Panc1 (cell line): Measurements from ENCODE around the gene OPTC. TPM values are rescaled to one million over a fixed set of nuclear protein-coding genes. Genes with fewer than 3 reads are reported as not detected.

ENCODE experiments used
- ATAC-seq: fragments of 200-7000 bp; cut with Tn5 transposase; 2 replicates; pipeline ENCODE4 v1.9.1; 2020; ENCODE audit warnings: mild to moderate bottlenecking, moderate library complexity
- BruUV-seq: library from RNA; stranded (reverse); fragments of 400-500 nt; replicated peaks from 2 replicates; lab custom pipeline; 2021; lab: Mats Ljungman, UMichigan
- CTCF ChIA-PET: fragments of 300-600 bp; sonication (Branson Sonifier 250); formaldehyde crosslinking; loops from one replicate; lab custom pipeline; 2022; ENCODE audit warnings: antibody characterized with exemption; lab: Charles Lee
- POLR2A ChIA-PET: fragments of 300-600 bp; sonication (Branson Sonifier 250); formaldehyde crosslinking; loops from one replicate; lab custom pipeline; 2022; ENCODE audit warnings: antibody characterized with exemption; lab: Charles Lee
- DNase-seq: peaks from one replicate; pipeline ENCODE4 v3.0.0-alpha.2; 2010; ENCODE audit warnings: low read depth, low spot score
- H3K27ac ChIP-seq: 2 replicates; pipeline ENCODE4 v1.5.1; 2011; ENCODE audit warnings: mild to moderate bottlenecking, low read length, inconsistent platforms
- H3K27me3 ChIP-seq: fragments of 200-500 bp; sonication (Bioruptor generic); 2 replicates; pipeline ENCODE4 v1.6.0; 2014; ENCODE audit warnings: low read length, inconsistent platforms; ENCODE audit not compliant: control insufficient read depth, insufficient read depth
- H3K36me3 ChIP-seq: fragments of 200-500 bp; sonication (Bioruptor generic); 2 replicates; pipeline ENCODE4 v1.5.1; 2014; ENCODE audit warnings: inconsistent platforms, mild to moderate bottlenecking, low read length, moderate library complexity; ENCODE audit not compliant: control insufficient read depth, insufficient read depth
- H3K4me1 ChIP-seq: 2 replicates; pipeline ENCODE4 v1.5.1; 2011; ENCODE audit warnings: inconsistent platforms, mild to moderate bottlenecking, low read length, moderate library complexity; ENCODE audit not compliant: control insufficient read depth, insufficient read depth
- H3K4me3 ChIP-seq, 2 experiments: 2 replicates each; pipeline ENCODE4 v1.5.1; 2011 to 2012; ENCODE audit warnings: low read depth in 2 of 2, low read length in 2 of 2, mild to moderate bottlenecking in 2 of 2, inconsistent platforms in 1 of 2, moderate library complexity in 1 of 2
- H3K9me3 ChIP-seq: fragments of 200-500 bp; sonication (Bioruptor generic); 2 replicates; pipeline ENCODE4 v1.5.1; 2014; ENCODE audit warnings: low read depth, mild to moderate bottlenecking, inconsistent platforms, low read length, moderate library complexity; ENCODE audit not compliant: control insufficient read depth, insufficient read depth
- CTCF ChIP-seq: fragments of 450-650 bp; IDR thresholded peaks from 2 replicates; pipeline ENCODE4 v1.5.1; 2017; ENCODE audit warnings: mild to moderate bottlenecking
- POLR2AphosphoS5 ChIP-seq: IDR thresholded peaks from 2 replicates; pipeline ENCODE4 v1.6.1; 2012; ENCODE audit warnings: mild to moderate bottlenecking, low read depth, low read length, moderate library complexity
- REST ChIP-seq, 2 experiments: IDR thresholded peaks; 2 replicates each; pipeline ENCODE4 v1.6.1; 2011 to 2012; ENCODE audit warnings: low read depth in 2 of 2, control low read depth in 1 of 2, low read length in 1 of 2, mild to moderate bottlenecking in 1 of 2, moderate library complexity in 1 of 2; ENCODE audit not compliant: insufficient read depth in 1 of 2
- SIN3A ChIP-seq: IDR thresholded peaks from 2 replicates; pipeline ENCODE4 v1.6.1; 2012; ENCODE audit warnings: low read depth, mild to moderate bottlenecking, low read length, moderate library complexity, borderline replicate concordance; ENCODE audit not compliant: insufficient read depth
- TCF7L2 ChIP-seq: IDR thresholded peaks from 2 replicates; pipeline ENCODE4 v1.6.1; 2011; ENCODE audit warnings: mild to moderate bottlenecking, low read depth, low read length, inconsistent platforms
- in situ Hi-C: cut with HindIII; loops from 2 replicates; pipeline ENCODE4 v1.10.0; 2016; ENCODE audit warnings: low sequenced_read_pairs, low pct_unique_long_range_greater_than_20kb
- intact Hi-C: fragments of 100-400 bp; cut with micrococcal nuclease; formaldehyde crosslinking; loops from one replicate; pipeline ENCODE4 v1.10.0; 2022; ENCODE audit not compliant: unreplicated experiment
- total RNA-seq: library from RNA; stranded (reverse); gene quantifications from one replicate; pipeline ENCODE4 v1.2.1, GENCODE V29; 2021; ENCODE audit not compliant: unreplicated experiment

Gene OPTC
- total RNA-seq, 1 experiment from 2014 or later = not detected

GRCh38 chr1:203547771-203548421 is 53.9 kb downstream of the OPTC start:
- H3K27me3 ChIP-seq = no peaks in the 10 kb centered on the region
- intact Hi-C loops = no loop called here
- no peak overlapping the region for H3K27ac ChIP-seq
- ChIA-PET POLR2A (no interaction called here), CTCF (no interaction called here)
- no peaks in the 10 kb centered on the region for H3K36me3 ChIP-seq
- H3K9me3 ChIP-seq = no peaks in the 10 kb centered on the region
- TF ChIP-seq CTCF (no peak), POLR2AphosphoS5 (no peak), TCF7L2 (no peak), SIN3A (no peak), REST (IDR thresholded peaks at IDR 0.05; ENCODE audit: insufficient read depth in 1 of 2, low read depth in 2 of 2, low read length in 1 of 2) (no peak)
- no peak for ATAC-seq
- H3K4me3 ChIP-seq = no peak overlapping the region
- DNase-seq = no peak
- BruUV-seq = no TSS peak
- H3K4me1 ChIP-seq = no peaks in the 10 kb centered on the region
- in situ Hi-C loops = no loop called here

GRCh38 chr1:203548892-203549291 is 54.9 kb downstream of the OPTC start:
- POLR2A ChIA-PET = interaction anchor here (0.6 kb wide), 1 partner anchor 247 kb away, joined by 9 read pairs; no protein-coding TSS in a partner anchor
- Histone ChIP-seq H3K9me3 (no peaks in the 10 kb centered on the region), H3K27ac (no peak overlapping the region), H3K36me3 (no peaks in the 10 kb centered on the region), H3K27me3 (no peaks in the 10 kb centered on the region), H3K4me1 (no peaks in the 10 kb centered on the region), H3K4me3 (no peak overlapping the region)
- DNase-seq (no peak), ATAC-seq (no peak)
- CTCF ChIA-PET = interaction anchor here (0.6 to 0.7 kb wide), 4 partner anchors 32 to 298 kb away, joined by 3 to 5 read pairs (median 4); no protein-coding TSS in a partner anchor
- intact Hi-C loops = no loop called here
- BruUV-seq = no TSS peak
- in situ Hi-C loops = no loop called here
- no peak for TF ChIP-seq POLR2AphosphoS5
- TF ChIP-seq CTCF = no peak
- TF ChIP-seq REST (IDR thresholded peaks at IDR 0.05; ENCODE audit: insufficient read depth in 1 of 2, low read depth in 2 of 2, low read length in 1 of 2) = no peak
- no peak for TF ChIP-seq SIN3A
- no peak for TF ChIP-seq TCF7L2
